Duodenal mucosa (tissue), 2 donors: ENCODE measurements around the gene TRMT13.

Experiments used
- H3K27ac ChIP-seq: one replicate; pipeline ENCODE4 v1.7.0; 2013; ENCODE audit warnings: low read depth, low read length
- H3K27me3 ChIP-seq, 2 donors: one replicate each; pipeline ENCODE4 v1.7.0; 2013; ENCODE audit warnings: low read length in 2 of 2, control low read depth in 1 of 2; ENCODE audit not compliant: insufficient read depth in 2 of 2, control insufficient read depth in 1 of 2
- H3K36me3 ChIP-seq, 2 donors: one replicate each; pipeline ENCODE4 v1.7.0; 2013; ENCODE audit warnings: low read length in 2 of 2, control low read depth in 1 of 2; ENCODE audit not compliant: insufficient read depth in 2 of 2, control insufficient read depth in 1 of 2
- H3K4me1 ChIP-seq, 2 donors: one replicate each; pipeline ENCODE4 v1.7.0; 2013; ENCODE audit warnings: low read length in 2 of 2, control low read depth in 1 of 2; ENCODE audit not compliant: insufficient read depth in 2 of 2, control insufficient read depth in 1 of 2
- H3K4me3 ChIP-seq, 2 donors: one replicate each; pipeline ENCODE4 v1.7.0; 2013; ENCODE audit warnings: low read length in 2 of 2, low read depth in 1 of 2
- H3K9ac ChIP-seq, 2 donors: one replicate each; pipeline ENCODE4 v1.7.0; 2013; ENCODE audit warnings: low read length in 2 of 2, low read depth in 1 of 2
- H3K9me3 ChIP-seq, 2 donors: one replicate each; pipeline ENCODE4 v1.7.0; 2013; ENCODE audit warnings: low read length in 2 of 2, control low read depth in 1 of 2; ENCODE audit not compliant: control insufficient read depth in 1 of 2

Gene TRMT13

GRCh38 chr1:100132566-100133477 lies at the start of gene TRMT13, which contains the start of gene SASS6:
Gene TRMT13, plus strand, starts transcription at chr1:100133163. Its CDS starts 6 bp downstream, at chr1:100133169.
Gene SASS6, minus strand, starts transcription at chr1:100132930. Its CDS starts 116 bp downstream, at chr1:100132814.
- H3K27ac ChIP-seq = peak within 1 kb of the TSS; percentile 18
- no peaks in the 10 kb centered on the region for H3K9me3 ChIP-seq
- H3K9ac ChIP-seq = peak within 1 kb of the TSS; percentile 60 to 67
- H3K4me1 ChIP-seq = peaks cover 12 to 14% of the 10 kb centered on the region in 2 donors
- peak within 1 kb of the TSS; percentile 91 to 95 for H3K4me3 ChIP-seq
- no peaks in the 10 kb centered on the region for H3K27me3 ChIP-seq
- peaks cover 0 to 12% of the 10 kb centered on the region in 2 donors for H3K36me3 ChIP-seq

- H3K27me3 ChIP-seq = no peaks in the 10 kb centered on the region
- H3K9me3 ChIP-seq = no peaks in the 10 kb centered on the region
- H3K36me3 ChIP-seq = peaks cover 0 to 27% of the 10 kb centered on the region in 2 donors
- H3K4me1 ChIP-seq = no peaks in the 10 kb centered on the region
- no peak overlapping the region for H3K4me3 ChIP-seq
- H3K9ac ChIP-seq = no peak overlapping the region
- H3K27ac ChIP-seq = no peak overlapping the region
These were observed 45.6 kb upstream of the TRMT13 start for GRCh38 chr1:100087396-100087795.

GRCh38 chr1:100089082-100089481 lies 43.9 kb upstream of the TRMT13 start:
- Histone ChIP-seq H3K4me3 (no peak overlapping the region), H3K27me3 (no peaks in the 10 kb centered on the region), H3K9ac (no peak overlapping the region), H3K27ac (no peak overlapping the region), H3K4me1 (no peaks in the 10 kb centered on the region), H3K36me3 (peaks cover 0 to 19% of the 10 kb centered on the region in 2 donors), H3K9me3 (no peaks in the 10 kb centered on the region)

- no peak overlapping the region for H3K9ac ChIP-seq
- H3K36me3 ChIP-seq = peaks cover 0 to 15% of the 10 kb centered on the region in 2 donors
- no peak overlapping the region for H3K27ac ChIP-seq
- no peaks in the 10 kb centered on the region for H3K9me3 ChIP-seq
- no peaks in the 10 kb centered on the region for H3K4me1 ChIP-seq
- no peaks in the 10 kb centered on the region for H3K27me3 ChIP-seq
- no peak overlapping the region for H3K4me3 ChIP-seq
These were observed 42.5 kb upstream of the TRMT13 start for GRCh38 chr1:100090471-100090870.

GRCh38 chr1:100100202-100100601 lies 32.8 kb upstream of the TRMT13 start:
- Histone ChIP-seq H3K36me3 (peaks cover 0 to 16% of the 10 kb centered on the region in 2 donors), H3K9me3 (no peaks in the 10 kb centered on the region), H3K4me3 (no peak overlapping the region), H3K27ac (no peak overlapping the region), H3K4me1 (no peaks in the 10 kb centered on the region), H3K9ac (no peak overlapping the region), H3K27me3 (no peaks in the 10 kb centered on the region)

GRCh38 chr1:100101564-100101963 lies 31.4 kb upstream of the TRMT13 start:
- no peak overlapping the region for H3K4me3 ChIP-seq
- H3K36me3 ChIP-seq = peaks cover 2 to 19% of the 10 kb centered on the region in 2 donors
- H3K27ac ChIP-seq = no peak overlapping the region
- H3K4me1 ChIP-seq = no peaks in the 10 kb centered on the region
- H3K9me3 ChIP-seq = no peaks in the 10 kb centered on the region
- H3K9ac ChIP-seq = no peak overlapping the region
- no peaks in the 10 kb centered on the region for H3K27me3 ChIP-seq

- Histone ChIP-seq H3K27me3 (no peaks in the 10 kb centered on the region), H3K27ac (no peak overlapping the region), H3K36me3 (peaks cover 2 to 12% of the 10 kb centered on the region in 2 donors), H3K4me3 (no peak overlapping the region), H3K9me3 (no peaks in the 10 kb centered on the region), H3K4me1 (no peaks in the 10 kb centered on the region), H3K9ac (no peak overlapping the region)
These were observed 25.3 kb upstream of the TRMT13 start for GRCh38 chr1:100107696-100108095.

- Histone ChIP-seq H3K9ac (no peak overlapping the region), H3K9me3 (no peaks in the 10 kb centered on the region), H3K27ac (no peak overlapping the region), H3K36me3 (peaks cover 2 to 3% of the 10 kb centered on the region in 2 donors), H3K4me3 (no peak overlapping the region), H3K4me1 (no peaks in the 10 kb centered on the region), H3K27me3 (no peaks in the 10 kb centered on the region)
These were observed 23.4 kb upstream of the TRMT13 start for GRCh38 chr1:100109554-100110066.

- H3K4me3 ChIP-seq = no peak overlapping the region
- no peaks in the 10 kb centered on the region for H3K27me3 ChIP-seq
- H3K9ac ChIP-seq = no peak overlapping the region
- H3K36me3 ChIP-seq = peaks cover 4 to 8% of the 10 kb centered on the region in 2 donors
- no peaks in the 10 kb centered on the region for H3K9me3 ChIP-seq
- H3K27ac ChIP-seq = no peak overlapping the region
- no peaks in the 10 kb centered on the region for H3K4me1 ChIP-seq
These were observed 17.4 kb upstream of the TRMT13 start for GRCh38 chr1:100115524-100115923.

GRCh38 chr1:100122177-100122576 lies 10.8 kb upstream of the TRMT13 start:
- Histone ChIP-seq H3K27ac (no peak overlapping the region), H3K4me1 (no peaks in the 10 kb centered on the region), H3K27me3 (no peaks in the 10 kb centered on the region), H3K4me3 (no peak overlapping the region), H3K9ac (no peak overlapping the region), H3K9me3 (no peaks in the 10 kb centered on the region), H3K36me3 (peaks cover 4 to 15% of the 10 kb centered on the region in 2 donors)
